NCI-H2196 (cell line): ENCODE results near the gene FAM135A.

Experiments
- DNase-seq: peaks from one replicate; lab custom pipeline; 2025; ENCODE audit not compliant: unreplicated experiment; lab: John Stamatoyannopoulos, UW

FAM135A gene

GRCh38 chr6:70413114-70413991, at the start of gene FAM135A:
FAM135A (plus strand) TSS chr6:70413508; CDS start chr6:70428343, 14,835 bp downstream.
- peak; percentile 99 for DNase-seq

GRCh38 chr6:70363741-70364493, 49.4 kb upstream of the FAM135A start:
- no peak for DNase-seq

- peak; percentile 66 for DNase-seq
These were observed 43.9 kb upstream of the FAM135A start for GRCh38 chr6:70369332-70369950.

GRCh38 chr6:70370496-70370895, 42.8 kb upstream of the FAM135A start:
- DNase-seq, result no peak

GRCh38 chr6:70371454-70372105, 41.7 kb upstream of the FAM135A start:
- DNase-seq, result peak; percentile 80

GRCh38 chr6:70375166-70375565, 38.1 kb upstream of the FAM135A start:
- no peak for DNase-seq

- DNase-seq, result no peak
These were observed 37.4 kb upstream of the FAM135A start for GRCh38 chr6:70375882-70376281.

GRCh38 chr6:70376628-70377027, 36.7 kb upstream of the FAM135A start:
- DNase-seq, result no peak

GRCh38 chr6:70377372-70377771, 35.9 kb upstream of the FAM135A start:
- no peak for DNase-seq

GRCh38 chr6:70379473-70380013, 33.8 kb upstream of the FAM135A start:
- DNase-seq, result no peak

- DNase-seq, result no peak
These were observed 33.1 kb upstream of the FAM135A start for GRCh38 chr6:70380252-70380651.

GRCh38 chr6:70380771-70381416, 32.4 kb upstream of the FAM135A start:
- DNase-seq, result no peak

- DNase-seq, result no peak
These were observed 31.9 kb upstream of the FAM135A start for GRCh38 chr6:70381417-70381782.

- no peak for DNase-seq
These were observed 27.4 kb upstream of the FAM135A start for GRCh38 chr6:70385901-70386300.

GRCh38 chr6:70388814-70389213, 24.5 kb upstream of the FAM135A start:
- DNase-seq, result no peak

GRCh38 chr6:70389261-70389660, 24.0 kb upstream of the FAM135A start:
- DNase-seq, result no peak

GRCh38 chr6:70390067-70390466, 23.2 kb upstream of the FAM135A start:
- DNase-seq, result no peak

GRCh38 chr6:70391492-70391891, 21.8 kb upstream of the FAM135A start:
- DNase-seq, result no peak

- no peak for DNase-seq
These were observed 18.6 kb upstream of the FAM135A start for GRCh38 chr6:70394518-70395300.

- DNase-seq, result no peak
These were observed 18.0 kb upstream of the FAM135A start for GRCh38 chr6:70395301-70395672.
